SU-DHL-6 (cell line): ENCODE results near the gene NUDCD2.

Experiments used
- CTCF ChIP-seq: fragments of 200-600 bp; sonication (generic); IDR thresholded peaks from one replicate; pipeline ENCODE4 v1.5.1; 2017; ENCODE audit warnings: antibody characterized with exemption, mild to moderate bottlenecking, low read length, moderate library complexity; ENCODE audit not compliant: insufficient read depth, poor library complexity, severe bottlenecking
- EZH2phosphoT487 ChIP-seq: fragments of 200-600 bp; sonication (generic), shearing (Covaris generic); conservative IDR thresholded peaks from 2 replicates; pipeline ENCODE4 v1.6.1; 2018; ENCODE audit warnings: mild to moderate bottlenecking, antibody characterized with exemption, low read length, moderate library complexity, mixed read lengths

GRCh38 chr5:163399923-163400322, 60.0 kb downstream of the NUDCD2 start:
- TF ChIP-seq CTCF (no peak), EZH2phosphoT487 (no peak)
